Neural progenitor cell (in vitro differentiated cells): ENCODE data around the gene B3GNT4.

ENCODE experiments used
- EZH2phosphoT487 ChIP-seq: fragments of 200-600 bp; sonication (generic); IDR thresholded peaks from 2 replicates; pipeline ENCODE4 v1.6.1; 2017; ENCODE audit warnings: antibody characterized with exemption
- TF ChIP-seq, protein P1 (sequence below): fragments of 200-600 bp; sonication (generic); IDR thresholded peaks from 2 replicates; pipeline ENCODE4 v1.5.1; 2017; ENCODE audit warnings: antibody characterized with exemption, mild to moderate bottlenecking

DNA sequence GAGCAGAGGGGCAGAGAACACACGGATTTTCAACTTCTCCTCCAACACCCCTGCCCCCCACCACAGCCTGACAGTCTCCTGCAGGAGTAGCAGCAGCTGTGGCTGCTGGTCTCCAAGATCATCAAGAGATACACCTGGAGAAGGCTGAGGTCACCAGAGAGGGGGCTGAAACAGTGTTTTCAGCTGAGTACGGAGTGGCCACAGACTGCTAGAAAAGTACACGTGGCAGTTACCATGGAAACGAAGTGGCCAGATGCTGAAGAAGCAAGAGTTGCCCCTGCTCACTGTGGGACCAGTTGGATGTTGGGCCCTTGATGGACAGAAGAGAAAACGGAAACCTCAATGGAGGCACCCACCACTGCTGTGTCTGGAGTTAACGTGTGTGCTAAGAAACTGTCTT, 27.3 kb downstream of the B3GNT4 start:
- TF ChIP-seq, protein P1, sequence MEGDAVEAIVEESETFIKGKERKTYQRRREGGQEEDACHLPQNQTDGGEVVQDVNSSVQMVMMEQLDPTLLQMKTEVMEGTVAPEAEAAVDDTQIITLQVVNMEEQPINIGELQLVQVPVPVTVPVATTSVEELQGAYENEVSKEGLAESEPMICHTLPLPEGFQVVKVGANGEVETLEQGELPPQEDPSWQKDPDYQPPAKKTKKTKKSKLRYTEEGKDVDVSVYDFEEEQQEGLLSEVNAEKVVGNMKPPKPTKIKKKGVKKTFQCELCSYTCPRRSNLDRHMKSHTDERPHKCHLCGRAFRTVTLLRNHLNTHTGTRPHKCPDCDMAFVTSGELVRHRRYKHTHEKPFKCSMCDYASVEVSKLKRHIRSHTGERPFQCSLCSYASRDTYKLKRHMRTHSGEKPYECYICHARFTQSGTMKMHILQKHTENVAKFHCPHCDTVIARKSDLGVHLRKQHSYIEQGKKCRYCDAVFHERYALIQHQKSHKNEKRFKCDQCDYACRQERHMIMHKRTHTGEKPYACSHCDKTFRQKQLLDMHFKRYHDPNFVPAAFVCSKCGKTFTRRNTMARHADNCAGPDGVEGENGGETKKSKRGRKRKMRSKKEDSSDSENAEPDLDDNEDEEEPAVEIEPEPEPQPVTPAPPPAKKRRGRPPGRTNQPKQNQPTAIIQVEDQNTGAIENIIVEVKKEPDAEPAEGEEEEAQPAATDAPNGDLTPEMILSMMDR: no peak
- no peak for TF ChIP-seq EZH2phosphoT487
